Measurements from ENCODE around the gene DDX42.

- TF ChIP-seq CTCF (IDR thresholded peaks at IDR 0.05) (no peak), POLR2AphosphoS5 (IDR thresholded peaks at IDR 0.05) (no peak), POLR2A (IDR thresholded peaks at IDR 0.05) (no peak), EP300 (IDR thresholded peaks at IDR 0.05) (no peak)
Measured at GRCh38 chr17:63786117-63786516, 12.1 kb downstream of the DDX42 start.
